Right kidney (tissue), 1 donor: ENCODE results near the gene C17orf100.
"Not testable (repeated sequence)": the region's sequence is repeated elsewhere in the genome, so short reads cannot be mapped to it uniquely, and the experiment has no call there.

ENCODE experiments used
- DNase-seq: peaks from one replicate; pipeline ENCODE4 v3.0.0-alpha.2; 2016

C17orf100 gene

GRCh38 chr17:6691546-6691945 lies 40.0 kb downstream of the C17orf100 start:
- no peak for DNase-seq

DNA sequence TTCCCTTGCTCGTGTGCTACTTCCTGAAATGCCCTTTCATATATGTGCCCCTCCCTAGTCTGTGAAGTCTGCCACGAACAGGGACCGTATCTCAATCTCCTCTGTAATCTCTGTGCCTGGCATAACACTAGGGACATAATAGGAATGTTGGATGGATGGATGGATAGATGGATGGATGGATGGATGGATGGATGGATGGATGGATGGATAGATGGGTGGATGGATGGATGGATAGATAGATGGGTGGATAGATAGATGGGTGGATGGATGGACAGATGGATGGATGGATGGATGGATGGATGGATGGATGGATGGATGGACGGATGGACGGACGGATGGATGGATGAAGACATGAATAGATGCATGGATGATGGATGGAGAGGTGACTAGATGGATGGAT lies 40.4 kb downstream of the C17orf100 start:
- DNase-seq = not testable (repeated sequence)

DNA sequence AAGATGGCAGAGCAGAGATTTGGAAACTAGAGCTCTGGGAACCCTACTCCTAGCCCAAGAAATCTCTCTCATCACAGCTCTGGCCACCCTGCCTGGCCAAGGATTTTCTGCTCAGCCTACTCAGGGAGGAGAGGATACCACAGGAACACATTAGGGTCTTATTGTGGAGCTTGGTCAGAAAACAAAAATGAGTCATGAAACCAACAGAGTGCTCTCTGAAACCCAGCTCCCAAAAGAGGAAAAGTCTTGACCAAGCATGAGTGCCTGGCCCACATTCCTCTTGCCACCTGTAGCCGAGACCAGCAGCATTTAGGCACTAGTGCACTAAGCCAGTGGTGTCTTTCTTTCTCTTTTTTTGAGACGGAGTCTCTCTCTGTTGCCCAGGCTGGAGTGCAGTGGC lies 43.5 kb downstream of the C17orf100 start:
- no peak for DNase-seq

DNA sequence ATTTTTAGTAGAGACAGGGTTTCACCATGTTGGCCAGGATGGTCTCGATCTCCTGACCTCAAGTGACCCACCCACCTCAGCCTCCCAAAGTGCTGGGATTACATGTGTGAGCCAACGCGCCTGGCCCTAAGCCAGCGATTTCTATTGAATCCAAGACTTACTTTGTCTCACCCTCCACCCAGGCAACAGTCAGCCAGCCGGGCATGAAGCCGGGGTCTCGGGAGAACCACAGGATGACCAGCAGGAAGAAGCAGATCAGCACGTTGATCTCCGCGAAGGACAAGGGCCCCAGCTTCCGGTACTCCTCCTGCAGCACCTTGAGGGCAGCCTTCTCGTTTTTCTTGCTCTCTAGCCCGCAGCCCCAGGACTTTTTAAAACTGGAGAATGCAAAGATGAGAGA lies 44.0 kb downstream of the C17orf100 start:
- no peak for DNase-seq

DNA sequence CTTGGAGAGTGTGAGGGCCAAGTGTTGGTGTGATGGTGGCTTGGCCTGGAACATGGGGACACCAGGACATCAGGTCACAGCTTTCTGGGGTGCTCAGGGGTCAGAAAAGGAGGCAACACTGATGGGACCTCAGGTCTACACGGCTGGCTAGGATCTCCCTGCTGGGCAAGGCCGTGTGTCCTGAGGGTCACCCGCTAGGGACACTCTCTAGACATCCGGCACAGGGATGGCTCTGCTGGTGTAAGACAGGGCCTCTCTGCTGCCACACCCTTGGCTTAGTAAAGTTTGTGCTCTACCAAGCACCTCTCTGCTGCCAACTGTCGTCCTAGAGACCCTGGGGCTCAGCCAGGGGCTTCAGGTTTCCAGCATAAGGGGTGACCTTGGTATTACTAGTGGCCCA lies 45.3 kb downstream of the C17orf100 start:
- DNase-seq = no peak

- DNase-seq = no peak
Measured at GRCh38 chr17:6698004-6698403, 46.4 kb downstream of the C17orf100 start.

GRCh38 chr17:6699997-6700947 lies 48.7 kb downstream of the C17orf100 start:
- DNase-seq = no peak

DNA sequence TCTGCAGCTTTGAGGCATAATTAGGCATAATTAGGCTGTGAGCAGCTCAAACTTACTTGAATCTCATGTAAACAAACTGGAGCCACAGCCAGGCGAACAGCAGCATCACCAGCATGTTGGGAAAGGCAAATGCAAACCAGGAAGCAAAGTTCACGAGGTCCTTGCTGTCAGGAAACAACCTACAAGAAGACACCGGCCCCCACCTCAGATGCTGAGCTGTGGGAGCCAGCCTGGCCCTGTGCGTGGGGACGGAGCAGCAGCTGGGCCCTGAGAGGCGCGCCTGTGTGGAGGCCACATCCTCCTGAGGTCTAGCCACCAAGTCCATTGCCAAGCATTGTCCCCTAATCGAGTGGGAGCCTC lies 49.4 kb downstream of the C17orf100 start:
- DNase-seq = no peak

DNA sequence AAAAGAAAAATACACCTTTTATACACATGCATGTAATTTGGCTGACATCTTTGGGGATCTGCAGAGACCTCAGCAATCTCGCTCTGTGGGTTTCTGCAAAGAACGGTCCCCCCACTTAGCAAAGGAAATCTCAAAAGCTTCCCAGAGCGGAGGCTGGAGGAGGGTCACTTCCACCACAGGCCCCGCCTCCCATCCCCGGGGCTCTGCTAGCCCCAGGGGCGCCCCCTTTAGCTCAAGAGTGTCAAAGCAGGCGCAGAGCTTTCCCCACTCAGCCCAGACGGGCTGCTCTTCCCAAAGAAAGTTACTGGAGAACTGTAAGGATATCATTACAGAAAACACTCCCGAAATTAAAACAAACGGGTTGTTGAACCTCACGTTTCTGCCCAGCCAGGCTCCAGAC lies 50.2 kb downstream of the C17orf100 start:
- no peak for DNase-seq

DNA sequence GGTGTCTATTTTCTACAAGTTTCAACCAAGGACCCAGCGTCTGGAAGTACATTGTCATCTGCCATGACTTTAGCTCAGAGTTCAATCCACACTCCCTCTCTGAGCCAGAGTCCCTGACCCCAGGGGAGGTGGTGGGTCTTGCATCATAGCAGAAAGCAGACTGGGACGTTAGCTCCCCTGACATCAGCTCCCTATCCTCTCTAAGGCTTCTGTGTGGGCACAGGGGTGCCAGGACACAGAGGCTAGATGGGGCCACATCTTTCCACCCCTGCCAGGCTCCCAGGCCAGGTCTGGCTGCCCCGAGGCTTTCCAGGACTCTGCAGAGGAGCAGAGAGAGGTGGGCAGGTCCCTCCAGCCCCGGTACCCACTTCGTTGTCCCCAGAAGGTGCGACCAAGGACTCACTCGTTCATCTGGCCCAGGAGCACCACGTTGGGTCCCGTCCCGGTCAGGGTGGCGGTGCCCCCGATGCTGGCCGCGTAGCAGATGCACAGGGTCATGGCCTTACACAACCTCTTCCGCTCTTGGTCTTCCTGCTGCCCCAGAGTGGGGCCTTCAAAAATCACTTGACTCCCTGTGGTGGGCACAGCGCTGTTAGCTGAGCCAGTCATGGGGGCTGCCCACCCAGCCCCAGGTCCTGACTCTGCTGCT lies 51.1 kb downstream of the C17orf100 start:
- no peak for DNase-seq
